Putamen (tissue), 1 donor: ENCODE measurements around the gene CCNC.

Experiments
- DNase-seq: peaks from one replicate; pipeline ENCODE4 v3.0.0-alpha.2; 2016; ENCODE audit warnings: low spot score

The CCNC gene

GRCh38 chr6:99568103-99568933 is at the start of gene CCNC:
Gene CCNC, minus strand, starts transcription at chr6:99568660. Its CDS starts 133 bp downstream, at chr6:99568527.
- peak; percentile 86 for DNase-seq

DNA sequence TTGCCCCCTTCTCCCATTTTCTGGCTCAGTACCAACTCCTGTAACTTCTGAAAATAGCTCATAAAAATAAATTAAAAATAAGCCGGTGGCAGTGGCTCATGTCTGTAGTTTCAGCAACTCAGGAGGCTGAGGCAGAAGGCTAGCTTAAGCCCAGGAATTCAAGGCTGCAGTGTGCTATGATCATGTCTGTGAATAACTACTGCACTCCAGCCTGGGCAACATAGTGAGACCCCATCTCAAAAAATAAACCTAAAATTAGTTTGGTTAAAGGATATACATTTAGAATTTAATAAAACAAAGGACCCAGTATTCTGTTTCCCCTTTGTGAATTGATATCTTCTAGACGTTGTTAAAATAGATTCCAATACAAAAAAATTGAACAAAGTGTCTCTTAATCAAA is 48.7 kb upstream of the CCNC start:
- DNase-seq, result no peak

DNA sequence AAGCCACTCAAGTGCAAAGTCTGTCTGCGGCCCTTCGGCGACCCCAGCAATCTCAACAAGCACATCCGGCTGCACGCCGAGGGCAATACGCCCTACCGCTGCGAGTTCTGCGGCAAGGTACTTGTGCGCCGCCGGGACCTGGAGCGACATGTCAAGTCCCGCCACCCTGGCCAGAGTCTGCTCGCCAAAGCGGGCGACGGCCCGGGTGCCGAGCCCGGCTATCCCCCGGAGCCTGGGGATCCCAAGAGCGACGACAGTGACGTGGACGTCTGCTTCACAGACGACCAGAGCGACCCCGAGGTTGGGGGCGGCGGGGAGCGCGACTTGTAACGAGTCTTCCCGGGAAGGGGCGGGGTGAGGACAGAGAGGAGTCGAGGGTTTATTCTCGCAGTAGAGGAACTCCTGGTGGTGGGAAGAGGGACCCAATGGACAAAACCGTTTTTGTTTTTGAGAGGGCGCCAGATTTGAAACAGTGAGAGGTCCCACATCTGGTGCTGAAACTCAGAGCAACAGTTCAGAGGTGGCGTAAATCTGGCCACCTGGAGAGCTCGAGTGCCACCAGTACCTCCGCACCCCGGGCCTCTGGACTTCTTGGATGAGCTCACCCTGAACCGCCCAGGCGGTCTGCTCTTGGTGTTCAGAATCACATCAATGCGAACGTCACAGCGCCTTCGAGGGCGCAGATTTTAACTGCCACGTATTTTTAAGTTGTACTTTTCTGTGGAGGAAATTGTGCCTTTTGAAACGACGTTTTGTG is 46.1 kb upstream of the CCNC start:
- no peak for DNase-seq

DNA sequence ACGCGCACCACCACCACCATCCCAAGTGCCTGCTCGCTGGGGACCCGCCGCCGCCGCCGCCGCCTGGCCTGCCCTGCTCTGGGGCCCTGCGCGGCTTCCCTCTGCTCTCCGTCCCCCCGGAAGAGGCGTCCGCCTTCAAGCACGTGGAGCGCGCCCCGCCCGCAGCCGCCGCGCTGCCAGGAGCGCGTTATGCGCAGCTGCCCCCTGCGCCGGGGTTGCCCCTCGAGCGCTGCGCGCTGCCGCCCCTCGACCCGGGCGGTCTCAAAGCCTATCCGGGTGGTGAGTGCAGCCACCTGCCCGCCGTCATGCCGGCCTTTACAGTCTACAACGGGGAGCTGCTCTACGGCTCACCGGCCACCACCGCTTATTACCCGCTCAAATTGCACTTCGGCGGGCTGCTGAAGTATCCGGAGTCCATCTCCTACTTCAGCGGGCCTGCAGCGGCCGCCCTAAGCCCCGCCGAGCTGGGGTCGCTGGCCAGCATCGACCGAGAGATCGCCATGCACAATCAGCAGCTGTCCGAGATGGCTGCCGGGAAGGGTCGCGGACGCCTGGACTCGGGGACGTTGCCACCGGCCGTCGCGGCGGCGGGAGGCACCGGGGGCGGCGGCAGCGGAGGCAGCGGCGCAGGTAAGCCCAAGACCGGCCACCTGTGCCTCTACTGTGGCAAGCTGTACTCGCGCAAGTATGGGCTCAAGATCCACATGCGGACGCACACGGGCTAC is 45.4 kb upstream of the CCNC start:
- no peak for DNase-seq

- no peak for DNase-seq
Measured at GRCh38 chr6:99613409-99613704, 44.9 kb upstream of the CCNC start.

- no peak for DNase-seq
Measured at GRCh38 chr6:99612551-99613408, 44.3 kb upstream of the CCNC start.

- DNase-seq, result no peak
Measured at GRCh38 chr6:99611148-99611547, 42.7 kb upstream of the CCNC start.

- no peak for DNase-seq
Measured at GRCh38 chr6:99609905-99610489, 41.5 kb upstream of the CCNC start.

DNA sequence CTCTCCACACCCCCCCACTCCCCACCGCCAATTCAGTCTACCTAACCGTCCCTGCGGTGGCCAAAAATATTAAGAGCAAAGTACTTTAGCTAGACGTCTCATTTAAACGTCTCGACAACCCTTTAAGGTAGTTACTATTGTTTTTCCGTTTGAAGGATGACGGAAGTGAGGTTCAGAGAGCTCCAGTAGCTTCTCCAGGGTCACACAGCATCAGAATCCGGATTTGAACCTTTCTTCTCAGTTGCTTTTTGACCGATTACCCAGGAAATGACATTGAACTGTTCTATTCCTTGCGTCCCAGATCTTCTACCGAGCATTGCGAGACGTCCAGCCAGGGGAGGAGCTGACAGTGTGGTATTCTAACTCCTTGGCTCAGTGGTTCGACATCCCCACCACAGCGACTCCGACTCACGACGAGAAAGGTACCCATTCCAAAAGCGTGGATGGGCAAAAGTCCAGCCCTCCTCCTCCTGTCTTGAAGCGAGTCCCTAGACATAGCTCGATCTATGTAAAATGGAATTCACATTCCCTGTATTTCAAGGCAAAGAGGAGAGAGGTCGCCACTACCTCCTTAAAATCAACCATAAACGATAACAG is 40.5 kb upstream of the CCNC start:
- no peak for DNase-seq

DNA sequence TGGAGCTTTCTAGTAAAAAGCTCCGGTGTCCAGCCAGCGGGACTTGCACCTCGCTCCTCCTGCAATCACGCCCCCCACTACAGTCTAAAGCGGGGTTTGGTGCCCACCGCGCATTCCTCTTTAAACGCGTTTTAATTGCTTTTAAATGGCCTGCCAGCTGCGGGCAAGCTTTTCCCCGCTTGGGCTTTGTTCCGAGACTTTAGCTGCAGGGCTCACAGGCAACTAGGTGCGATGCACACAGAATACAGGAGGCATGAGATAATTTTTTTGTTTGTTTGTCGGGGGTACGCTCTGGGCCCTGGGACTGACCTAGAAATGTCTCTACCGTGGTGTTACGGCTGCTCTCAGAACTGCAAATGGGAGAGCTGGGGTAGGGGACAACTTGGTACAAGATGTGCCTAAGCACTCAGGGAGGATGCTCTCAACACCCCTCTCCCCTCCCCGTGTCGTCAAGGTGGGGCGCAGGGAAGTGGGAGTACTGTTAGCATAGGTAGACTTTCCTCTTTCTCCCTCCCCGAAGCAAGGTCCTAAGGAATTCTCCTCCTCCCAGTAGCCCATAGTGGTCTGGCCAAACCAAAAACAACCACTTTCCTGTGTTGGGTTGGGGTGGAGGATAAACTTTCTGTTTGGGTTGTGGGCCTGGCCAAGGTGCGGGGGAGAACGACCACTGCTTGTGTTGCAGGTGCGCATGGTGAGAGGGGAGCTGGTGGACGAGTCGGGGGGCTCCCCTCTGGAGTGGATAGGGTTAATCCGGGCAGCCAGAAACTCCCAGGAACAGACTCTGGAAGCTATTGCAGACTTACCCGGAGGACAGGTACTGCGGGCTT is 39.8 kb upstream of the CCNC start:
- DNase-seq, result no peak

- DNase-seq, result no peak
Measured at GRCh38 chr6:99607416-99608036, 39.1 kb upstream of the CCNC start.

DNA sequence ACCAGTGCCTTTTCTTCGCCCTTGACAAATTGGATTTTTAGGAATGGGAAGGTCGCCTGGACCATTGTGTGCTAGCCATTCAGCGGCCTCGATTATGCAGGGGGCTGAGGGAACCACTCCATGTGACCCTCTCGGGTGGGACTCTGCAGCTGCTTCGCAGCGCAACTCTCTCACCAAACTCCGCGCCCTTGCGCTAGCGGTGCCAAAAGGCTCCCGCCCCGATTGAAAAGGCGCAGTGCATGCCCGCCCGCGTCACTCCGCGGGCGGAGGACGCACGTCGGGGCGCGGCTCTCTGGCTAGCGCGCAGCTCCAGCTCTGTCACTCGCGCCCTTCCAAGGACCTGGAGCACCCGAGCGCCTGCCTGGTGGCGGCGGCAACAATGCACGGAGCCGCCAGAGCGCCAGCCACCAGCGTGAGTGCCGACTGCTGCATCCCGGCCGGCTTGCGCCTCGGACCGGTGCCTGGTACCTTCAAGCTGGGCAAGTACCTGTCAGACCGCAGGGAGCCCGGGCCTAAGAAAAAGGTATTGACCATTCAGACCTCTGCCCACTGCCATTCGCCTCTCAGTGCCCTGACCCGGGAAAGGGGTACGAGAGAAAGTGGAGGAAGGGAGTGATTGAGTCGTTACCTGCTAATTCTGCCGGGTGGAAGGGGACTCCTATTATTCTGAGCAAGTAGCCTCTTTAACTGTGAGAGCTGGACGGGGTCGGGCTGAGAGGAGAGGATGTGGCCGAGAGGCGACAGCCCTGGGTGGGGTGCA is 38.4 kb upstream of the CCNC start, which contains the start of gene PRDM13:
Gene PRDM13, plus strand, starts transcription at position 178 of the 760 bp plus-strand sequence. Its CDS starts 202 bp downstream, at position 380.
- DNase-seq, result no peak

- no peak for DNase-seq
Measured at GRCh38 chr6:99605911-99606655, 37.6 kb upstream of the CCNC start.

DNA sequence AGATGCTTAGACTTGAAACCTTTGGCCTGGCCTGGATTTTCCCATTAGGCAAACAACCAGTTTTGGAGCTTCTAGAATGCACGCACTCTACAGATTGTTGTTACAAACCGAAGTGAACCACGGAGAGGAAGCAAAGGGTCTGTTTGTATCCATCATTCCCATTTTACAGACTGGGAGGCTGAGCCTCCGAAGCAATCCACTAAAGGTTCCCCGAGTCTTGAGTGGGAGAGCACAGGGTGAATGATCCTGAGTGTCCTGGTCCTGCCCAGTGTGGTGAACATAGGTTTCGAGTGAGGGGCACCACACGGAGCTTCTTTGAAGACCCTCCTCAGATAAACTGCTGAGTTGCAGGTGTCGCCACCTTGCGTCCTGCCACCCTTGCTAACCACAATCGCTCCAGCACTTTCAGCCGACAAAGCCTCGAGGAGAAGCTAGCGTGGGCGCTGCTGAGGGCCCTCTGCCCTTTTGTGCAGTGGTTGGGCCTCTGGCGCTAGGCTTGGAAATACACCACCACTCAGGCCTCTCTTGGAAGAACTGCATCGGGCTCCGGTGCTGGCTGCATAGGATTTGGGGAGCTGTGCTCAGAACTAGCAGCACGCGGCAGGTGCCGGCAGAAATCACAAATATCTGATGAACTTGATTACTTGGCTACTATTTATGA is 36.7 kb upstream of the CCNC start:
- no peak for DNase-seq

GRCh38 chr6:99604166-99605073 is 36.0 kb upstream of the CCNC start:
- no peak for DNase-seq

GRCh38 chr6:99603421-99604165 is 35.1 kb upstream of the CCNC start:
- DNase-seq, result no peak
